CD4-positive, alpha-beta T cell (primary cell): ENCODE results near the gene METRNL. TPM values are rescaled to one million over a fixed set of nuclear protein-coding genes. Genes with fewer than 3 reads are reported as not detected.

ENCODE experiments used
- ATAC-seq: fragments of 200-7000 bp; cut with Tn5 transposase; one replicate; pipeline ENCODE4 v1.10.0; 2022; ENCODE audit warnings: mild to moderate bottlenecking; ENCODE audit not compliant: poor library complexity
- CTCF ChIA-PET: fragments of 350-600 bp; sonication (Branson Sonifier 250); formaldehyde crosslinking; loops from one replicate; lab custom pipeline; 2021; ENCODE audit warnings: antibody characterized with exemption, inconsistent platforms; lab: Charles Lee
- POLR2A ChIA-PET: fragments of 350-600 bp; sonication (Branson Sonifier 250); formaldehyde crosslinking; loops from one replicate; lab custom pipeline; 2021; ENCODE audit warnings: antibody characterized with exemption, inconsistent platforms; lab: Charles Lee
- DNase-seq, 14 experiments: peaks; one replicate each; pipeline ENCODE4 v3.0.0-alpha.2; 2013 to 2020; ENCODE audit warnings: mixed read lengths in 2 of 14
- H3K27ac ChIP-seq, 2 donors: one replicate each; pipeline versions ENCODE4 v1.5.1 to v1.7.0; 2013; ENCODE audit warnings: low read length in 2 of 2, low read depth in 1 of 2, mild to moderate bottlenecking in 1 of 2
- H3K27me3 ChIP-seq, 2 experiments: 1 replicate in 1 of 2; 2 replicates in 1 of 2; pipeline versions ENCODE4 v1.6.1 to v1.7.0; 2013; ENCODE audit warnings: low read length in 2 of 2, control low read depth in 1 of 2, mild to moderate bottlenecking in 1 of 2, moderate library complexity in 1 of 2; ENCODE audit not compliant: insufficient read depth in 2 of 2, control insufficient read depth in 1 of 2
- H3K36me3 ChIP-seq: one replicate; pipeline ENCODE4 v1.6.1; 2013; ENCODE audit warnings: low read length, control low read depth; ENCODE audit not compliant: insufficient read depth
- H3K4me1 ChIP-seq: one replicate; pipeline ENCODE4 v1.6.1; 2013; ENCODE audit warnings: low read length, control low read depth; ENCODE audit not compliant: insufficient read depth
- H3K4me3 ChIP-seq: one replicate; pipeline ENCODE4 v1.5.1; 2013; ENCODE audit warnings: mild to moderate bottlenecking, low read length, moderate library complexity
- H3K9me3 ChIP-seq, 2 experiments: 1 replicate in 1 of 2; 2 replicates in 1 of 2; pipeline versions ENCODE4 v1.6.1 to v1.7.0; 2013; ENCODE audit warnings: low read length in 2 of 2, mild to moderate bottlenecking in 2 of 2, control low read depth in 1 of 2, moderate library complexity in 1 of 2; ENCODE audit not compliant: control insufficient read depth in 1 of 2, insufficient read depth in 1 of 2
- H3K27ac Mint-ChIP-seq: one replicate; pipeline ENCODE4 v1.8.0; 2020; ENCODE audit warnings: mixed read lengths
- H3K27me3 Mint-ChIP-seq: one replicate; pipeline ENCODE4 v1.8.0; 2021; ENCODE audit warnings: mixed read lengths
- H3K36me3 Mint-ChIP-seq: one replicate; pipeline ENCODE4 v1.8.0; 2021; ENCODE audit warnings: low read depth, mixed read lengths
- H3K4me1 Mint-ChIP-seq: one replicate; pipeline ENCODE4 v1.8.0; 2021; ENCODE audit warnings: low read depth, mixed read lengths
- H3K4me3 Mint-ChIP-seq: one replicate; pipeline ENCODE4 v1.8.0; 2020; ENCODE audit warnings: mild to moderate bottlenecking, mixed read lengths
- H3K9me3 Mint-ChIP-seq: one replicate; pipeline ENCODE4 v1.8.0; 2020; ENCODE audit warnings: mixed read lengths
- intact Hi-C, 2 experiments: fragments of 100-400 bp; cut with DNase I in 1 of 2; cut with micrococcal nuclease in 1 of 2; formaldehyde crosslinking; loops; one replicate each; pipeline versions ENCODE4 v1.15.1 to v1.9.0; 2023 to 2025; cut with DNase I, micrococcal nuclease
- total RNA-seq, 174 experiments: library from RNA in 2 of 174; stranded (reverse) in 2 of 174; gene quantifications; one replicate each; pipeline ENCODE4 v1.2.3 and lab custom pipeline; 2021 to 2026
- TF ChIP-seq, protein P1 (sequence below): fragments of 200-600 bp; IDR thresholded peaks from one replicate; pipeline ENCODE4 v1.8.0; 2022; ENCODE audit warnings: antibody characterized with exemption, mild to moderate bottlenecking

The METRNL gene
- total RNA-seq, 2 experiments from 2014 or later, result 24.5 to 26.9 TPM

DNA sequence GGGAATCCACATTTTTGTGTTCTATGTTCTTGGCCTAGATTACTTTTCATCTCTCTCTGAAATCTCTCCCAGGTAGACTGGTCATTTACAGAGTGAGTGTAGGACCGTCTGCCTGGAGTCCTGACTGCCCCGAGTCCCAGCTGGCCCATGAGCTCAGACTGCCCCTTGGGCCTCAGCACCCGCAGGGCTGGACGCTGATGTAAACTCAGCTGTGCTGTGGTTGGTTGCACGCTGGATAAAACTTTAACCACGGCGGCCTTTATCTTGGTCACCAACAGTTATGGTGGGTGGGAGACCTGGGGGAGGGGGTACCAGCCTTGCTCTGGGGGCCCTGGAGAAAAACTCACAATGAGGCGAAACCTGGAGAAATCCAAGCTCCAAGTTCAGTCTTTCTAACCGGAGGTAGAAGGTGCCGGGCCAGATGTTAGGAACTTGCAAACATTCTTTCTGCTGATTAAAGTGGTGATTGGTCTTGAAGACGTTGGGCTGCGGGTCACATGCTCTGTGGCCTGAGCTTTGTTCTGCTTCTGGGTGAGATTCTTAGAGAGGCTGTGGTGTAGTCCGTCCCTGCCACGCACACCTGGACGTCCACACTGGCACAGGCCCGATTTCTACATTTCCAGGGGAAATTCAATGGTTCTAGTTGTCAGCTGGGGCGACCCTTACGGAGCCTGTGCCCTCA lies 6.9 kb downstream of the METRNL start:
- Mint-ChIP-seq H3K9me3 (no peaks in the 10 kb centered on the region), H3K4me1 (peaks cover 7% of the 10 kb centered on the region), H3K27me3 (peaks cover 9% of the 10 kb centered on the region), H3K4me3 (no peak overlapping the region), H3K36me3 (no peaks in the 10 kb centered on the region), H3K27ac (no peak overlapping the region)
- Histone ChIP-seq H3K27me3 (peaks cover 0 to 3% of the 10 kb centered on the region in 2 experiments), H3K27ac (no peak overlapping the region), H3K9me3 (no peaks in the 10 kb centered on the region), H3K4me1 (peaks cover 46% of the 10 kb centered on the region), H3K4me3 (no peak overlapping the region), H3K36me3 (no peaks in the 10 kb centered on the region)
- intact Hi-C loops, result no loop called here
- ATAC-seq (no peak), DNase-seq (no peak)
- CTCF ChIA-PET, result no interaction called here
- TF ChIP-seq, protein P1, sequence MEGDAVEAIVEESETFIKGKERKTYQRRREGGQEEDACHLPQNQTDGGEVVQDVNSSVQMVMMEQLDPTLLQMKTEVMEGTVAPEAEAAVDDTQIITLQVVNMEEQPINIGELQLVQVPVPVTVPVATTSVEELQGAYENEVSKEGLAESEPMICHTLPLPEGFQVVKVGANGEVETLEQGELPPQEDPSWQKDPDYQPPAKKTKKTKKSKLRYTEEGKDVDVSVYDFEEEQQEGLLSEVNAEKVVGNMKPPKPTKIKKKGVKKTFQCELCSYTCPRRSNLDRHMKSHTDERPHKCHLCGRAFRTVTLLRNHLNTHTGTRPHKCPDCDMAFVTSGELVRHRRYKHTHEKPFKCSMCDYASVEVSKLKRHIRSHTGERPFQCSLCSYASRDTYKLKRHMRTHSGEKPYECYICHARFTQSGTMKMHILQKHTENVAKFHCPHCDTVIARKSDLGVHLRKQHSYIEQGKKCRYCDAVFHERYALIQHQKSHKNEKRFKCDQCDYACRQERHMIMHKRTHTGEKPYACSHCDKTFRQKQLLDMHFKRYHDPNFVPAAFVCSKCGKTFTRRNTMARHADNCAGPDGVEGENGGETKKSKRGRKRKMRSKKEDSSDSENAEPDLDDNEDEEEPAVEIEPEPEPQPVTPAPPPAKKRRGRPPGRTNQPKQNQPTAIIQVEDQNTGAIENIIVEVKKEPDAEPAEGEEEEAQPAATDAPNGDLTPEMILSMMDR, result no peak
- POLR2A ChIA-PET, result no interaction called here

DNA sequence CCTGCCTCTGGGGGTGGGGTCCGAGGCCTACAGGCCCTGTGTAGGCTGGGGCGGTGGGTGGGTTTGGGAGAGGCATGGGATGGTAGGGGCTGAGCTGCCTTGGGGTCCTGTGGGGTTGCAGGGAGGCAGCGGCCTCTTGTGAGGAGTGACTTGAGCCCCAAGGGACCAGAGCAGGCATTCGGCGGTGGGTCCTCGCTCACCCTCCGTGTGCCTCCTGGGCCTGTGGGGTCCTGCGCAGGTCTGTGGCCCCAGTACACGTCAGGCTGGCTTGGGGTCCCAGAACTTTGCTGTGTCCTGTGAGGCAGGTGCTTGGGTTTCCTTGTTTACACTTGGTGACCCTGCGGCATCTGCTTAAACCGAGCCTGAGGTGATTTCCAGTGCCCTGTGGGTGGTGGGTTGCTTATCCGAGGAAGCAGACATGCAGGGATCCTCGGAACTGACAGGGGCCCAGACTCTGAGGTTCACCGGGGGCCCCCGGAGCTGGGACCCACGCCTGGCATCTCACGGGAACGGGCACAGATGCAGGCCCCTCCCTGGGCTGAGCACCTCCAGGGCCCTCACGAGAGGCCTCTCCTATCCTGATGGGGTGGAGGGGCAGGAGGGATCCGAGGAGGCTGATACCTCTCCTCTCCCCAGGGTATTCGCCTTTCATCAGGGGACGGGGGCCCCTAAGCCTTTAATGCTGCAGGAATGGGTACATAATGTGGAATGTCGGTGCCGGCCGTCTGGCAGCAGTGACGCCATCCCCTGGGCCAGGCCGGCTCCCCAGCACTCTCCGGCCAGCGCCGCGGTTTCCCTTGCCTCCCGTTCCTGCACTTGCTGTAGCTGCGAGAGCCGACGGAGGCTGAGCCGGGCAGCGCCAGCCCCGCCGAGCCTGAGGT lies 7.7 kb downstream of the METRNL start:
- intact Hi-C loops, result no loop called here
- H3K4me3 Mint-ChIP-seq, result no peak overlapping the region
- H3K36me3 Mint-ChIP-seq, result no peaks in the 10 kb centered on the region
- Histone ChIP-seq H3K36me3 (no peaks in the 10 kb centered on the region), H3K9me3 (no peaks in the 10 kb centered on the region), H3K4me3 (no peak overlapping the region), H3K4me1 (peaks cover 38% of the 10 kb centered on the region), H3K27ac (no peak overlapping the region), H3K27me3 (no peaks in the 10 kb centered on the region)
- POLR2A ChIA-PET, result no interaction called here
- H3K4me1 Mint-ChIP-seq, result peaks cover 7% of the 10 kb centered on the region
- H3K27me3 Mint-ChIP-seq, result peaks cover 4% of the 10 kb centered on the region
- no peaks in the 10 kb centered on the region for H3K9me3 Mint-ChIP-seq
- ATAC-seq (no peak), DNase-seq (no peak)
- CTCF ChIA-PET, result no interaction called here
- H3K27ac Mint-ChIP-seq, result no peak overlapping the region
- TF ChIP-seq, protein P1, result no peak

- no peaks in the 10 kb centered on the region for H3K27me3 Mint-ChIP-seq
These were observed 8.5 kb downstream of the METRNL start for GRCh38 chr17:83087788-83088360.

More at GRCh38 chr17:83087788-83088360, 8.5 kb downstream of the METRNL start:
- CTCF ChIA-PET, result no interaction called here
- Mint-ChIP-seq H3K4me1 (peaks cover 7% of the 10 kb centered on the region), H3K9me3 (no peaks in the 10 kb centered on the region), H3K4me3 (no peak overlapping the region), H3K36me3 (no peaks in the 10 kb centered on the region), H3K27ac (no peak overlapping the region)
- Histone ChIP-seq H3K27me3 (no peaks in the 10 kb centered on the region), H3K4me3 (no peak overlapping the region), H3K9me3 (no peaks in the 10 kb centered on the region), H3K4me1 (peaks cover 31% of the 10 kb centered on the region), H3K27ac (no peak overlapping the region), H3K36me3 (no peaks in the 10 kb centered on the region)
- POLR2A ChIA-PET, result no interaction called here
- ATAC-seq (no peak), DNase-seq (no peak)
- intact Hi-C loops, result no loop called here
- TF ChIP-seq, protein P1, result no peak
